ENCODE measurements around the gene S100A1. TPM values are rescaled to one million over a fixed set of nuclear protein-coding genes. Genes with fewer than 3 reads are reported as not detected.

S100A1 gene
- total RNA-seq = 4.4 TPM in 1 of 2 replicates, not detected in the other

GRCh38 chr1:153627715-153628626 is at the start of gene S100A1:
Gene S100A1 (plus strand): TSS chr1:153628434. CDS start chr1:153630522, 2,088 bp downstream.

GRCh38 chr1:153612755-153613331 is 15.4 kb upstream of the S100A1 start, which contains the start of gene S100A16:
Gene S100A16 (minus strand): TSS chr1:153613137. CDS start chr1:153608151, 4,986 bp downstream.

GRCh38 chr1:153616144-153616916 is 11.9 kb upstream of the S100A1 start, which contains the start of gene S100A14:
Gene S100A14 (minus strand): TSS chr1:153616325. CDS start chr1:153615858, 467 bp downstream.

GRCh38 chr1:153626904-153627714 is 1.1 kb upstream of the S100A1 start, which contains the start of gene S100A13:
Gene S100A13 (minus strand): TSS chr1:153627505. CDS start chr1:153626472, 1,033 bp downstream.

GRCh38 chr1:153633754-153634665 is 5.8 kb downstream of the S100A1 start, which contains the start of gene CHTOP:
Gene CHTOP (plus strand): TSS chr1:153634066. CDS start chr1:153636589, 2,523 bp downstream.

GRCh38 chr1:153658400-153659174 is 30.4 kb downstream of the S100A1 start, which contains the start of gene SNAPIN:
Gene SNAPIN (plus strand): TSS chr1:153658703. CDS start chr1:153658744, 41 bp downstream.

GRCh38 chr1:153670859-153671627 is 42.8 kb downstream of the S100A1 start, which contains the start of gene ILF2:
Gene ILF2 (minus strand): TSS chr1:153670993. CDS start chr1:153670922, 71 bp downstream.

GRCh38 chr1:153678519-153679336 is 50.5 kb downstream of the S100A1 start, which contains the start of gene NPR1:
Gene NPR1 (plus strand): TSS chr1:153678688. CDS start chr1:153679109, 421 bp downstream.

Other genes with a start within 250 kb of the S100A1 start
- not detected in 2 replicates for gene S100A8, start 237.4 kb upstream of the S100A1 start, total RNA-seq
- not detected in 2 replicates for gene S100A7A, start 211.9 kb upstream of the S100A1 start, total RNA-seq
- gene S100A7, start 167.8 kb upstream of the S100A1 start, total RNA-seq = not detected in 2 replicates
- 1,631 and 1,651 TPM in 2 replicates for gene S100A6, start 92.4 kb upstream of the S100A1 start, total RNA-seq
- 0.16 and 2.5 TPM in 2 replicates for gene S100A5, start 87.5 kb upstream of the S100A1 start, total RNA-seq
- gene S100A4, start 82.6 kb upstream of the S100A1 start, total RNA-seq = 21.2 and 31.3 TPM in 2 replicates
- 5.8 and 42.2 TPM in 2 replicates for gene S100A3, start 79.2 kb upstream of the S100A1 start, total RNA-seq
- 3.5 and 21.7 TPM in 2 replicates for gene S100A2, start 62.6 kb upstream of the S100A1 start, total RNA-seq
- gene S100A16, start 15.3 kb upstream of the S100A1 start, total RNA-seq = 433 and 734 TPM in 2 replicates
- 1.1 TPM in 1 of 2 replicates, not detected in the other for gene S100A14, start 12.1 kb upstream of the S100A1 start, total RNA-seq
- 146 and 185 TPM in 2 replicates for gene S100A13, start 929 bp upstream of the S100A1 start, total RNA-seq
- gene CHTOP, start 5.6 kb downstream of the S100A1 start, total RNA-seq = 36.4 and 38.1 TPM in 2 replicates
- gene SNAPIN, start 30.3 kb downstream of the S100A1 start, total RNA-seq = 64.7 and 84.4 TPM in 2 replicates
- gene ILF2, start 42.6 kb downstream of the S100A1 start, total RNA-seq = 133 and 266 TPM in 2 replicates
- 4.7 and 74.3 TPM in 2 replicates for gene NPR1, start 50.3 kb downstream of the S100A1 start, total RNA-seq
- gene INTS3, start 99.6 kb downstream of the S100A1 start, total RNA-seq = 28.2 and 39.3 TPM in 2 replicates
- gene SLC27A3, start 147.0 kb downstream of the S100A1 start, total RNA-seq = 7.3 and 24.0 TPM in 2 replicates